Measurements from ENCODE around the gene PCDHB4. TPM values are rescaled to one million over a fixed set of nuclear protein-coding genes. Genes with fewer than 3 reads are reported as not detected.
"Not testable (repeated sequence)": the region's sequence is repeated elsewhere in the genome, so short reads cannot be mapped to it uniquely, and the experiment has no call there.

Gene PCDHB4
- total RNA-seq, 3 donors from 2014 or later (not counting 1 experiment from before 2014, with no cell fraction given) = not detected

DNA sequence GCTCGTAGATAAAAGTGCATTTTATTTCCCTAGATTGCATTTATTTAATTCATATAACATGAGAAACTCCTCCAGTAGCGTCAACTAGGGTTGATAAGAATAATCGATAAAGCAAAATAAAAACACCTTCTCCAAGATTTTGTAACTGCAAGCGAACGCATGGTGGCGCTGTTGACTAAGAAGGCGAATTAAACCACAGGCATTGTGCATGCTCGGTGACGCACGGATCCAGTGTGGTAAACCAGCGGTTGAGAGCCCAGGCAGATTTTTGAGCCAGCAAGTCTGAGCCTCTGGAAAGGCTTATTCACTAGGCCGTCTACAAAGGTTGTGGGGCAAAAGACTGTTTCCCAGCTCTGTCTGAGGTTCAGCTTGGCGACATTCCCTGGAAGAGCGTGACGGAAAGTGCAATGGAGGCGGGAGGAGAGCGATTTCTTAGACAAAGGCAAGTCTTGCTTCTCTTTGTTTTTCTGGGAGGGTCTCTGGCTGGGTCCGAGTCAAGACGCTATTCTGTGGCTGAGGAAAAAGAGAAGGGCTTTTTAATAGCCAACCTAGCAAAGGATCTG is 21.3 kb upstream of the PCDHB4 start, which contains the start of gene PCDHB3:
TSS of gene PCDHB3 (plus strand) at position 231 of the 563 bp plus-strand sequence. CDS start at position 408, 177 bp downstream.
- WGBS (ENCODE audit: insufficient coverage) = 29% methylated on average over 18 of the region's 19 CpGs
- no peak within 1 kb of the TSS for H3K27ac Mint-ChIP-seq

DNA sequence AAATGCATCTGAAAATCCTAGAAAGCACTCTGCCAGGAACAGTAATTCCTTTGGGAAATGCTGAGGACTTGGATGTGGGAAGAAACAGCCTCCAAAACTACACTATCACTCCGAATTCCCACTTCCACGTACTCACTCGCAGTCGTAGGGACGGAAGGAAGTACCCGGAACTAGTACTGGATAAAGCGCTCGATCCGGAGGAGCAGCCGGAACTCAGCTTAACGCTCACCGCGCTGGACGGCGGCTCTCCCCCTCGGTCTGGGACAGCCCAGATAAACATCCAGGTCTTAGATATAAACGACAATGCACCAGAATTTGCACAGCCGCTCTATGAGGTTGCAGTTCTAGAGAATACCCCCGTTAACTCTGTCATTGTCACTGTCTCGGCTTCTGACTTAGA is 20.6 kb upstream of the PCDHB4 start:
- WGBS (ENCODE audit: insufficient coverage) = 48% methylated on average over 20 of the region's 20 CpGs
- H3K4me1 ChIP-seq (ENCODE audit: control insufficient read depth, insufficient read depth, low read length) = no peaks in the 10 kb centered on the region
- Mint-ChIP-seq H3K4me3 (no peak overlapping the region), H3K27me3 (ENCODE audit: low read depth in 2 of 2) (peaks cover 0 to 5% of the 10 kb centered on the region in 2 donors), H3K27ac (no peak overlapping the region), H3K9me3 (peaks cover 2 to 8% of the 10 kb centered on the region in 2 donors), H3K36me3 (peaks cover 10% of the 10 kb centered on the region), H3K4me1 (peaks cover 0 to 4% of the 10 kb centered on the region in 2 donors)
- H3K9me3 ChIP-seq (ENCODE audit: control insufficient read depth, insufficient read depth, low read length) = peaks cover 13% of the 10 kb centered on the region
- no peak for DNase-seq
- intact Hi-C loops (cut with micrococcal nuclease) = no loop called here
- no peaks in the 10 kb centered on the region for H3K36me3 ChIP-seq (ENCODE audit: control insufficient read depth, insufficient read depth, low read length)
- TF ChIP-seq, protein P1, sequence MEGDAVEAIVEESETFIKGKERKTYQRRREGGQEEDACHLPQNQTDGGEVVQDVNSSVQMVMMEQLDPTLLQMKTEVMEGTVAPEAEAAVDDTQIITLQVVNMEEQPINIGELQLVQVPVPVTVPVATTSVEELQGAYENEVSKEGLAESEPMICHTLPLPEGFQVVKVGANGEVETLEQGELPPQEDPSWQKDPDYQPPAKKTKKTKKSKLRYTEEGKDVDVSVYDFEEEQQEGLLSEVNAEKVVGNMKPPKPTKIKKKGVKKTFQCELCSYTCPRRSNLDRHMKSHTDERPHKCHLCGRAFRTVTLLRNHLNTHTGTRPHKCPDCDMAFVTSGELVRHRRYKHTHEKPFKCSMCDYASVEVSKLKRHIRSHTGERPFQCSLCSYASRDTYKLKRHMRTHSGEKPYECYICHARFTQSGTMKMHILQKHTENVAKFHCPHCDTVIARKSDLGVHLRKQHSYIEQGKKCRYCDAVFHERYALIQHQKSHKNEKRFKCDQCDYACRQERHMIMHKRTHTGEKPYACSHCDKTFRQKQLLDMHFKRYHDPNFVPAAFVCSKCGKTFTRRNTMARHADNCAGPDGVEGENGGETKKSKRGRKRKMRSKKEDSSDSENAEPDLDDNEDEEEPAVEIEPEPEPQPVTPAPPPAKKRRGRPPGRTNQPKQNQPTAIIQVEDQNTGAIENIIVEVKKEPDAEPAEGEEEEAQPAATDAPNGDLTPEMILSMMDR (IDR thresholded peaks at IDR 0.05) = no peak
- H3K27ac ChIP-seq (ENCODE audit: low read length) = no peak overlapping the region
- no peak for ATAC-seq
- H3K4me3 ChIP-seq (ENCODE audit: low read length) = no peak overlapping the region
- H3K27me3 ChIP-seq (ENCODE audit: control insufficient read depth, insufficient read depth, low read length) = peaks cover 7% of the 10 kb centered on the region

More for the DNA sequence above, 21.3 kb upstream of the PCDHB4 start, which contains the start of gene PCDHB3:
- Histone ChIP-seq H3K36me3 (ENCODE audit: control insufficient read depth, insufficient read depth, low read length) (no peaks in the 10 kb centered on the region), H3K27me3 (ENCODE audit: control insufficient read depth, insufficient read depth, low read length) (peaks cover 10% of the 10 kb centered on the region), H3K4me3 (ENCODE audit: low read length) (no peak within 1 kb of the TSS), H3K4me1 (ENCODE audit: control insufficient read depth, insufficient read depth, low read length) (no peaks in the 10 kb centered on the region), H3K9me3 (ENCODE audit: control insufficient read depth, insufficient read depth, low read length) (peaks cover 16% of the 10 kb centered on the region), H3K27ac (ENCODE audit: low read length) (no peak within 1 kb of the TSS)
- Mint-ChIP-seq H3K4me3 (no peak within 1 kb of the TSS), H3K36me3 (peaks cover 10% of the 10 kb centered on the region), H3K9me3 (peaks cover 2 to 8% of the 10 kb centered on the region in 2 donors), H3K4me1 (peaks cover 0 to 4% of the 10 kb centered on the region in 2 donors), H3K27me3 (ENCODE audit: low read depth in 2 of 2) (peaks cover 0 to 6% of the 10 kb centered on the region in 2 donors)
- TF ChIP-seq, protein P1 (IDR thresholded peaks at IDR 0.05) = no peak
- intact Hi-C loops (cut with micrococcal nuclease) = no loop called here
- peak in 1 of 2 donors; percentile 42 for DNase-seq
- ATAC-seq = no peak

DNA sequence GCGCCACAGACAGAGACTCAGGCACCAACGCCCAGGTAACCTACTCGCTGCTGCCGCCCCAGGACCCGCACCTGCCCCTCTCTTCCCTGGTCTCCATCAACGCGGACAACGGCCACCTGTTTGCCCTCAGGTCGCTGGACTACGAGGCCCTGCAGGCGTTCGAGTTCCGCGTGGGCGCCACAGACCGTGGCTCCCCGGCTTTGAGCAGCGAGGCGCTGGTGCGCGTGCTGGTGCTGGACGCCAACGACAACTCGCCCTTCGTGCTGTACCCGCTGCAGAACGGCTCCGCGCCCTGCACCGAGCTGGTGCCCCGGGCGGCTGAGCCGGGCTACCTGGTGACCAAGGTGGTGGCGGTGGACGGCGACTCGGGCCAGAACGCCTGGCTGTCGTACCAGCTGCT is 19.5 kb upstream of the PCDHB4 start:
- H3K36me3 Mint-ChIP-seq = peaks cover 10% of the 10 kb centered on the region
- intact Hi-C loops (cut with micrococcal nuclease); H3K9me3 Mint-ChIP-seq; H3K27ac Mint-ChIP-seq; H3K27ac ChIP-seq (ENCODE audit: low read length); ATAC-seq; H3K4me1 Mint-ChIP-seq; H3K4me3 ChIP-seq (ENCODE audit: low read length); H3K4me3 Mint-ChIP-seq; H3K27me3 ChIP-seq (ENCODE audit: control insufficient read depth, insufficient read depth, low read length); H3K36me3 ChIP-seq (ENCODE audit: control insufficient read depth, insufficient read depth, low read length); H3K27me3 Mint-ChIP-seq (ENCODE audit: low read depth in 2 of 2); DNase-seq; H3K4me1 ChIP-seq (ENCODE audit: control insufficient read depth, insufficient read depth, low read length): not testable (repeated sequence)
- H3K9me3 ChIP-seq (ENCODE audit: control insufficient read depth, insufficient read depth, low read length) = peaks cover 13% of the 10 kb centered on the region
- 44% methylated on average over 32 of the region's 39 CpGs for WGBS (ENCODE audit: insufficient coverage)

DNA sequence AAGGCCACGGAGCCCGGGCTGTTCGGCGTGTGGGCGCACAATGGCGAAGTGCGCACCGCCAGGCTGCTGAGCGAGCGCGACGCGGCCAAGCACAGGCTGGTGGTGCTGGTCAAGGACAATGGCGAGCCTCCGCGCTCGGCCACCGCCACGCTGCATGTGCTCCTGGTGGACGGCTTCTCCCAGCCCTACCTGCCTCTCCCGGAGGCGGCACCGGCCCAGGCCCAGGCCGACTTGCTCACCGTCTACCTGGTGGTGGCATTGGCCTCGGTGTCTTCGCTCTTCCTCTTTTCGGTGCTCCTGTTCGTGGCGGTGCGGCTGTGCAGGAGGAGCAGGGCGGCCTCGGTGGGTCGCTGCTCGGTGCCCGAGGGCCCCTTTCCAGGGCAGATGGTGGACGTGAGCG is 19.1 kb upstream of the PCDHB4 start:
- not testable (repeated sequence) for H3K36me3 ChIP-seq (ENCODE audit: control insufficient read depth, insufficient read depth, low read length)

More for the DNA sequence above, 19.1 kb upstream of the PCDHB4 start:
- H3K27ac Mint-ChIP-seq; H3K4me3 Mint-ChIP-seq; H3K27me3 Mint-ChIP-seq (ENCODE audit: low read depth in 2 of 2); intact Hi-C loops (cut with micrococcal nuclease); H3K9me3 Mint-ChIP-seq; H3K27me3 ChIP-seq (ENCODE audit: control insufficient read depth, insufficient read depth, low read length); DNase-seq; H3K4me1 ChIP-seq (ENCODE audit: control insufficient read depth, insufficient read depth, low read length); ATAC-seq; H3K4me3 ChIP-seq (ENCODE audit: low read length); H3K27ac ChIP-seq (ENCODE audit: low read length); H3K4me1 Mint-ChIP-seq: not testable (repeated sequence)
- H3K36me3 Mint-ChIP-seq = peaks cover 10% of the 10 kb centered on the region
- H3K9me3 ChIP-seq (ENCODE audit: control insufficient read depth, insufficient read depth, low read length) = peaks cover 13% of the 10 kb centered on the region
- WGBS (ENCODE audit: insufficient coverage) = 43% methylated on average over 24 of the region's 38 CpGs
